HL-60/S4 treated with phorbol 12-myristate 13-acetate at 8.2 ng/mL for 4 days and 3 days (cell line): ENCODE data around the gene EID3.
"Not testable (repeated sequence)": the region's sequence is repeated elsewhere in the genome, so short reads cannot be mapped to it uniquely, and the experiment has no call there.

ENCODE experiments used
- in situ Hi-C: fragments of 300-500 bp; cut with MboI; formaldehyde crosslinking; loops from 2 replicates; pipeline ENCODE4 v1.15.0; 2022; ENCODE audit warnings: low sequenced_read_pairs

The EID3 gene

DNA sequence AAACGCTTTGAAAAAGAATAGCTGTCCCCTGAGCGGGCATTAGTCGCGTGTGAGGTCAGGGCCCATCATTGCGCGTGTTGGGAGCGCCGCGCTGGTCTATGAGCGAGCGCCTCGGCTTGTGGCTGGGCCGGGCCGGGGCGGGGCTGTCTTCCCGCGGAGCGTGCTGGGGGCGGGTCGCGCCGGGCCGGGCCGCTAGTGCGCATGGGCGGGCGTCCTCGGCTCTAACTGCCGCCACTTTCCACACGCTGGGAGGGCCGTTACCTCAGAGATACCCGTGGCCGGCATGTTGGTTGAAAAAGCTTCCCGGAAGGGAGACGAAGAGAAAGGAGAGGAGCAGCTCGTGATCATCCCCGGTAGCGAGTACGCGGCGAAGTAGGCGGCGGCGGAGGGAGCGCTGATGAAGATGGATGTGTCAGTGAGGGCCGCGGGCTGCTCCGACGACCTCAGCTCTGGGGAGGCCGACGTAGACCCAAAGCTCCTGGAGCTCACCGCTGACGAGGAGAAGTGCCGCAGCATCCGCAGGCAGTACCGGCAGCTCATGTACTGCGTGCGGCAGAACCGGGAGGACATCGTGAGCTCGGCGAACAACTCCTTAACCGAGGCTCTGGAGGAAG, at the start of gene EID3:
EID3 (plus strand) TSS at position 202 of the 614 bp plus-strand sequence; CDS start at position 398, 196 bp downstream.
- in situ Hi-C loops: no loop called here

DNA sequence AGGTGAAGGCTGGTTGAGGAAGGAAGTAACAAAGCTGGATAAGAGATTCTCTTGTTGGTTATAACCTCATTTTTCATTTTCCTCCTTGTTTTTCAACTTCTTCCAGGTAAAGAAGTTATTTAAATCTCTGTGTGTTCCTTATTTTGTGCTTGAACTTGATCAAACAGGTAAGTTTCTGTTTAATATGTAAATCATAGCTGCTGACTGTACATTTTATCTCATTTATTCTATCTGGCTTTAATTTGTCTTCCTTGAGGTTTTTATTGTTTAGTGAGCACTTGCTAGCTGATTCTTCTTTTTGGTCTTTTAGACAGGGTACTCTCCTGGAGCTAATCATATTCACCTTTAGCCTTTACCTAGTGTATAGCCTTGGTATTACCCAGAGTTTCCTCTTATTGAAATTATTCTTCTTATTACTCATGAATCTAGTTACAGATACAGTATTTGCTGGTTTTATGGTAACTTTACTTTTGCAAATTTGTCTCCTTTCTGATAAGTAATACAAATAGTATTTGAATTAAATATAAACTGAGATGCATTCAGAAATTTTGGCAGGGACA, 45.5 kb upstream of the EID3 start:
- in situ Hi-C loops: no loop called here

GRCh38 chr12:104258476-104259067, 45.0 kb upstream of the EID3 start:
- in situ Hi-C loops: no loop called here

DNA sequence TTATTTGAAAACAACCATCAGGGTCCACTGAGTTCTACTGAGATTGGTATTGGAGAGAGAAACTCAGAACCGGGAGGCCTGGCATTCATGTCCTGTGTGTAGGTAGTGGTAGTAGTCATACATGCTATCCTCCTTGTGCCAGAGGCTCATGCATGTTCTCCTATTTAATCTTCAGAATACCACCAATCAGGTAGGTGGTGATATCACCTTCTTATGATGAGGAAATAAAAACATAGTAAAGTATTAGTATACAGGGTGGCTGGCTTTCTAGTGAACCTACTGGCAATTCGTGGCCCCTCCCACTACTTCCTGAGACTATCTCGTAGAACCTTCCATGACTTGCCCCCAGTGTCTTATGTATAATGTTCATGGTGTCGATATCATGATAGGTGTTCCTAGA, 40.5 kb upstream of the EID3 start:
- in situ Hi-C loops: no loop called here

DNA sequence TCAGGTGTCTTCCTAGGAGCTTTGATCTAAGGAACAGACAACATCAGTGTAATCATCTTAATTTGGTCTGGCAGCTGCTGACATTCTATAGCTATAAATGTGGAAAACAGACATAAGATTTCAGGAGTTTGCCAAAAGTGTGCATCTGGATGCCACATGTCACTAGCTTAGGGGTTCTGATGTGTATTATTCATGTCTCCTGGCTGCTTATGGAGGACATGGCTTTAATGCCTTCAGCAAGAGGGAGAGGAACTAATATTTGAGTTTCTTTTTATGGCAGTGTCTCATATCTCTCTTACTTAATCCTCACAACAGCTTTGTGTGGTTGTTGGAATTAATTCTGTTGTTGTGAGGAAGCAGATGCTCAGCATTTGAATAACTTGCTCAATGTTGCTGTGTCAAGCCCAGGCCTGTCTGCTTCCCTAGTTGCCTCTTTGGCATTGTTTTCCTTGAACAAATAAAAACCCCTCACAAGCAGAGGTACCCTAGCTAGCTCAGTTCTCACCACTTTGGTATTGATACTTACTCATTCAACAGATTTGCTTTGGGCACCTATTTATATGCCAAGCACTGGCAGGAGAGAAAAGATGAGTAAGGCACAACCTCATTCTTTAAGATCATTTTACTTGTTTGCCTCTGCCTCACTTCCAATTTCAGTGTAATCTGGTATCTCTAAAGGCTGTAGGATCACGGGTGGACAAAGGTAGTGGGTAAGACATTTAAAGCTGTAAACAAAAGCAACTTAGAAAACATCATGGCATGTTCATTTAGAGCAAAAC, 39.8 kb upstream of the EID3 start:
- in situ Hi-C loops: no loop called here

GRCh38 chr12:104265436-104265835, 38.1 kb upstream of the EID3 start:
- in situ Hi-C loops: not testable (repeated sequence)

GRCh38 chr12:104272938-104273337, 30.6 kb upstream of the EID3 start:
- in situ Hi-C loops: no loop called here

DNA sequence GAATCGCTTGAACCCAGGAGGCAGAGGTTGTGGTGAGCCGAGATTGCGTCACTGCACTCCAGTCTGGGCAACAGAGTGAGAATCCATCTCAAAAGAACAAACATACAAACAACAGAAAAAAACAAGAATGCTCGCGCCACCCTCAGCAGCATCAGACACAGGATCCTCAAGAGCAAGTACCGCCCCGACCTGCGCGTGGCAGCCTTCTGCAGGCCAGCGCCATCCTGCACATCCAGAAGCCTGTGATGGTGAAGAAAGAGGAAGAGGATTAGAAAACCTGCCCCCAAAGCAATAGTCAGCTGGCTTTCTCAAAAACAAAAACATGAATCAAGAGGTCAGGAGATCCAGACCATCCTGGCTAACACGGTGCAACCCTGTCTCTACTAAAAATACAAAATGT, 30.0 kb upstream of the EID3 start:
- in situ Hi-C loops: no loop called here

GRCh38 chr12:104274811-104275210, 28.7 kb upstream of the EID3 start:
- in situ Hi-C loops: no loop called here

- in situ Hi-C loops: no loop called here
These were observed 27.9 kb upstream of the EID3 start for GRCh38 chr12:104275689-104276088.

DNA sequence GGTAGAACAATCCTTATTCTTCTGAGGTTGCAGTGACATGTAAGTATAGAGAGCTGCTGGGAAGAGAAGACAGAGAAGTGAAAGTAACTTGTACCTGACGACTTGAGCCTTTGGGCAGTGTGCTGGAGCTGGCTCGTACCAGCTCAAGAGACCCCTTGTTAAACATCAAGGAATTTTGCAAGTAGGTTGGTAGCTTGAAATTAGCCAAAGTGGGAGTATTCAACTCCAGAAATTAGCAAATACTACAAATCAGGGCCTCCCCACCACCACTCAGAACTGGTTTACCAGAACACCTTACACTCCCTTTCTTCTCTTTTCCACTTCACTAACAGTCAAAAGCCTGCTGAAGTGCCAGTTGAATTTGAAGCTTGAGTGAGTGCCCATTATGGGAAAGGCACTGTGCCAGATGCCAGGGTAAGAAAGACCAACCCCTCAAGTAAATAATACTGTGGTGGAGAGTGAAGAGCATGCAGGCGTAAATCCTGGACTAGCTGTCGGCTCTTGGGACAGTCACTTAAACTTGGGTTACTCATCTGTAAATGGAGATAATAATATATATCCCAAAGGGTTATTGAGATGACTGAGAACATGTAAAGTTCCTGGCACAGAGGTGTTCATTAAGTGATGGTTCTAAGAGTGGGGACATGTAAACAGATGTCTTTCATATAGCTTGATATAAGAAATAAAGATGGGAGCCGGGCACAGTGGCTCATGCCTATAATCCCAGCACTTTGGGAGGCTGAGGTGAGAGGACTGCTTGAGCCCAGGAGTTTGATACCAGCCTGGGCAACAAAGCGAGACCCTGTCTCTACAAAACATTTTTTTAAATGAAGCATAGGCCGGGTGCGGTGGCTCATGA, 27.0 kb upstream of the EID3 start:
- in situ Hi-C loops: no loop called here

- in situ Hi-C loops: no loop called here
These were observed 24.4 kb upstream of the EID3 start for GRCh38 chr12:104279164-104279563.

DNA sequence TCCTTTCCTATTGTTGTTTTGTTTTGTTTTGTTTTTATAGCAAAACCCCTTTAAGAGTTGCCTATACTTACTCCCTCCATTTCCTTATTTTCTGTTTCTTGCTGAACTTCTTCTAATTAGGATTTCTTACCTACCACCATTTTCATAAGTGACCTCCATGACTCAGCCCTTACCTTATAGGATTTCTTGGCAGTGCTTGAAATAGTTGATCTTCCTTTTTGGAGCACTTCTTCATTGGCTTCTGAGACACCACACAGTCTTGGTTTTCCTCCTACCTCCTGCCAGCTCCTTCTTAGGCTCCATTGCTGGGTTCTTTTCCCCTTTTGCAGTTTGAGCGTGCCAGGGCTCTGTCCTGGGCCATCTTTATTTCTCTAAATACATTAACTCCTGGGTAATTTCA, 23.4 kb upstream of the EID3 start:
- in situ Hi-C loops: no loop called here

GRCh38 chr12:104280717-104281458, 22.7 kb upstream of the EID3 start:
- in situ Hi-C loops: no loop called here

- in situ Hi-C loops: no loop called here
These were observed 21.9 kb upstream of the EID3 start for GRCh38 chr12:104281636-104282035.

DNA sequence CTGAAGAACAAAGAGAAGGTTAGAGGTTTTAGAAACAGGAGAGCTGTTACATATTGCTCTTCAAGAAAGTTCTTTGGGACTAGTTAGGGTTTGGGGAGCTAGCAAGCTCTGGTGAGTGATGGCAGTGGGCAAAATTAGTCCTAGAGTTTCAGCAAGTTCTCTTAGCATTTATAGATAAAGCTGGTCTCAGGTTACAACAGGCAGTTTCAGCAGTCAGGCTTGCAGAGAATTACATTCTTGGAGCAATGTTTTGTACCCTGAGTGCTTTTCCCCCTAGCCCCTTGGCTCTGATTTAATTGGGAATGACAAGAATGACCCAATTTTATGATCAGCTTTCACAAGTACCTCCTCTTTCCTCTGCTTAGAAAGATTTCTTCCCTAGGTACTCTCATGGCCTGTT, 21.4 kb upstream of the EID3 start:
- in situ Hi-C loops: no loop called here

DNA sequence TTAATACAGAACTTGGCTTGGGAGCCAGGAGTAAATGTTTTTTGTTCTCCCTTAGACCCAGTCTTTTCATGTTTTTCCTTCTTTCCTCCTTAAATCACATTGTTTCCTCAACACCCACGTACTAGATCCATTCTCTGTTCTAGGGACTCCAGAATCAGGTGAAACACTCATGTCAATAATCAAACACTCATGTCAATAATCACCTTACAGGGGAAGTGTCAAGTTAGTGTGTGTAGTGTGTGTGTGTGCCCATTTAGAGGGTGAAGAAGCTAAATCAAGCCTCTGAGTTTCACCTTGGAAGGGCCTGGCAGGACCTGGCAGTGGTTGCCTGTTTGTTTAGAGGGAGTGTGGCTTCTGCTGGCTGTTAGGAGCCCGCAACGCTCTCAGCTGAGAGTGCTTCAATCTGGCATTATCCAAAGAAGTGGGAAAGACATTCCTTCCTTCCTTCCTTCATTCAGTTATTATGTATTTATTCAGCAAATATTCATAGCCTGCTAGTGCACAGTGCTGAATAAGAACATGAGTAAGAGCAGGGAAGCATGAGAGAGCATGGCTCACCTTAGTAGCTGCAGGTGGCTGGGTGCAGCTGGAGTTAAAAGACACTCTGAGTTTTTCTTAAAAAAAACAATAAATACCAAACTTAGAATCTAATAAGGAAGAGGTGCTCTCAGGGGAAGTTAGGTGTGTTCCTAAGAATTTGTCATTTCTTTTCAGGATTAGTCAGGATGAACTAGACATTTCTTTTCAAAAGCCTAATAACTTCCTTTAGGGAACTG, 17.6 kb upstream of the EID3 start:
- in situ Hi-C loops: no loop called here

GRCh38 chr12:104286516-104287482, 16.7 kb upstream of the EID3 start:
- in situ Hi-C loops: no loop called here
